HEK293 (cell line): ENCODE results near the gene AGK.

ENCODE experiments used
- CTCF ChIP-seq: fragments of 450-650 bp; formaldehyde crosslinking; IDR thresholded peaks from 2 replicates; pipeline ENCODE4 v1.5.1; 2016; ENCODE audit warnings: missing biosample characterization, missing genetic modification characterization
- PBX3 ChIP-seq: sonication (generic); formaldehyde crosslinking; IDR thresholded peaks from 2 replicates; pipeline ENCODE4 v1.8.1; 2022; ENCODE audit warnings: mild to moderate bottlenecking, moderate library complexity, missing genetic modification reagents
- ZBTB21 ChIP-seq: fragments of 450-650 bp; formaldehyde crosslinking; IDR thresholded peaks from 2 replicates; pipeline ENCODE4 v1.5.1; 2017; ENCODE audit warnings: missing biosample characterization, missing genetic modification characterization
- ZNF560 ChIP-seq: fragments of 450-650 bp; formaldehyde crosslinking; IDR thresholded peaks from 2 replicates; pipeline ENCODE4 v1.5.1; 2017; ENCODE audit warnings: missing biosample characterization, missing genetic modification characterization, borderline replicate concordance

- TF ChIP-seq CTCF (tag by site-specific recombination) (no peak), PBX3 (CRISPR knock-in tag) (no peak), ZNF560 (tag by site-specific recombination) (no peak), ZBTB21 (no peak)
Measured at GRCh38 chr7:141586878-141587277, 35.7 kb downstream of the AGK start.
